ENCODE measurements around the gene MT1G.

The MT1G gene

DNA sequence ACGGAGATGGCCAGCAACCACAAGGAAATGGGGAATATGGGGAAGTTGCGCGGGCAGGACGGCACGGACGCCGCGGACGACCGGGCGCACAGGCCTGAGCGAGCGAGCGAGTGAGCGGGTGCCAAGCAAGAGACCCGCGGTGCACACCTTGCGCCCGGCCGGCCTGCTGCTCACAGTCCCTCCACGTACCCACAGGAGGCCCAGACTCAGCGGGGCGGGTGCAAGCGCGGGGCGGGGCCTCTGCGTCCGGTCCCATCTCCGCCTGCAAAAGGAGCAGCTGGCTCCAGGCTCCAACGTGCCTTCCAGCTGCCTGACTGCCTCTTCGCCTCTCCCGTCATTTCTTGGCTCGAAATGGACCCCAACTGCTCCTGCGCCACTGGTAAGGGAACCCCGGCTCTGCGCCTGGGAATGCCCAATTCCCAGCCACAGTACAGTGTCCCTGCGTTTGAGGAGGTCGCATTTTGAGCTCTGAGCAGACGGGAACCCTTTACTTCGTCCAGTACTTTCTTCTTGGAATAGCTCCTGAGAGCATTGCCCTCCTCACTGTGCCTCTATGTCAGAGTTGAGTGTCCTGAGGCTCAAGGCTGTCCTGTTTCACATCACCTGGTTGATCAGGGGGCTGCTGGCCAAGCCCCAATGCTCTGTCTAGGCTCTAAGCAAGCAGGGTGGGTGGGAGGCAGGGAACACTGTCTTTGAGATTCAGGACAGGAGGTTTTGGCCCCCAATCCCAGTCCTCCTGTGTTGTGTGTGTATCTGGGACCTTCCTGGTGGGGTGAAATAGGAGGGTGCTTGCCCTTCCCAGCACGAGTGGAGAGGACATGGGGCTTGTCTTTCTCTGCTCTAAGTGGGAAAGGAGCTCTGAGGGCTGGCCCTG lies 50.4 kb downstream of the MT1G start:
- DNase-seq (ENCODE audit: low spot score), result peak; percentile 78

All from left forelimb (tissue), 1 donor.